ENCODE measurements around the gene RASSF1.
A peak's percentile ranks its signal among the peaks of the same experiment; 100 is the strongest.

RASSF1 gene

DNA sequence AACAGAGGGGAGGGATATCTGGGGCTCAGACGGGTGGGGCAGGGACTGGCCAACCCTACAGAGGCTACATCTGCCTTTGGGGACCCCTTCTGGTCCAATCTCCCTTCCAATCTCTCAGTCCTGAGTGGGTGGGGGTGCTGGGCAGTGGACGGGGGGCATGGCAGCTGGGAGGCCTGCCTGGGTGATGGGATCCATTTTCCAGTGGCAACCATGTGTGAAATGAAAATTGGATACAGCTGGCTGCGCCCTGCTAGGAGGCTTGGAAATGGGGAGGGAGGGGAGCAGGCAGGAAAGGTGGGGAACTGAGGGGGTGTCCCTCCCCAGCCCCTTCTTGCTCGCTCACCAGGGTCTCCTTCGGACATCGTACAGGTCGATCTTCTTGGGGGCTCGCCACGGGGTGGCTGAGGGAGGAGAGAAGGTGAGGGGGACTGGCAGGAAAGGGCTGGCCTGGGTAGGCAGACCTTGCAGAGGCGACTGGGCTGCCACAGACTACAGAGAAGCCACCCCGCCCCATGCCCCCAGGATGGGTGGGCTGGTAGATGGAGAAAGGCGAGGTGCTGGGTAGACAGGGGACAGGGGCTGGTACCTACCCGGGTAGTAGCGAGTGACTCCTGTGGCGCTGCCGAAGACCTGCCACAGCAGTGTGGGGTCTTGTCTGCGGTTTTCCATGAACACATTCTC is 39.9 kb upstream of the RASSF1 start:
- Histone ChIP-seq H3K9me3 (replicated peaks in 1 of 11) (no peaks in the 10 kb centered on the region), H3K4me1 (peaks cover 0 to 28% (median 19%) of the 10 kb centered on the region in 10 experiments; a peak in 15 of 20 replicates), H3K9ac (no peak overlapping the region), H3K4me2 (peak overlapping the region in 5 of 11 experiments; percentile 15 to 56 (median 31); a peak in 7 of 22 replicates), H3K36me3 (no peaks in the 10 kb centered on the region), H4K20me1 (no peaks in the 10 kb centered on the region; a peak in 1 of 22 replicates), H3K4me3 (no peak overlapping the region), H3K27me3 (no peaks in the 10 kb centered on the region), H3K27ac (no peak overlapping the region)
- TF ChIP-seq Cebpa-rat (IDR thresholded peaks at IDR 0.05), result no peak

DNA sequence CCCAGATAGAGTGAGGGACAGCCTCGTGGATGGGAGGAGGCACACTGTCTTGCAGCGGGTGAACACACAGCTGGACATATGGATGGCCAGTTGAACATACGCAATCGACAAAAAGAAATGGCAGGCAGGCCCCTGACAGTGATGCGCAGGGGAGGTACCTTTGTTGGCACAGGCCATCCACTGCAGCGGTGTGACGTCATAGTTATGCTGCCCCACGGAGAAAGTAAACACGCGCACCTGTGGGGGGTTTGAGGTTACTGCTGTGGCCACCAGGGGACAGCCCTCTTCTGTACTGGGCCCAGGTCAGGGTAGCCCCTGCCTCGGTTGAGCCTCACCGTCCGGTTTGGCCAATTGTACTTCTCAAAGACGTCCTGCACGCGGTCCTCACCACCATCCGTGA is 38.1 kb upstream of the RASSF1 start:
- Histone ChIP-seq H3K4me3 (no peak overlapping the region), H3K4me2 (no peak overlapping the region), H3K27ac (no peak overlapping the region), H3K4me1 (peaks cover 0 to 35% (median 31%) of the 10 kb centered on the region in 10 experiments; a peak in 16 of 20 replicates), H3K36me3 (no peaks in the 10 kb centered on the region), H4K20me1 (no peaks in the 10 kb centered on the region; a peak in 1 of 22 replicates), H3K9me3 (replicated peaks in 1 of 11) (no peaks in the 10 kb centered on the region), H3K27me3 (no peaks in the 10 kb centered on the region), H3K9ac (no peak overlapping the region)
- TF ChIP-seq Cebpa-rat (IDR thresholded peaks at IDR 0.05), result no peak

DNA sequence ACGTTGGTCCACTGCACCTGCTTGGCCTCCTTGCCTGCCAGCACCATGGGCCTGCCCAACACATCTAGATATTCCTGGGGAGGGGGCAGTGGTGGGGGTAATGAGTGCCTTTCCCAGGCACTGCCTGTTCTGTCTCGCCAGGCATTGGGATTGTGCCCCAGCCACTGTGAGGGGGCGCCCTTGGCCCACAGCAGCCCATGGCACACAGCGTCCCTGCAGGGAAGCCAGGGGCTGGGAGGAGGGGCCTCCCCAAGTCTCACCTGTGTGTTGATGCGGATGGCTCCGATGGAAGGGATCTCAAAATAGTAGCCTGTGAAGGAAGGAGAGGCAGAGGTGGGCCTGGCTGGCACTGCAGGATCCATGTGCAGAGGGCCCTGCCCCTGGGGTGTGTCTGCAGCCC is 37.4 kb upstream of the RASSF1 start:
- no peaks in the 10 kb centered on the region for H3K9me3 ChIP-seq (replicated peaks in 1 of 11)
- no peaks in the 10 kb centered on the region for H4K20me1 ChIP-seq
- H3K9ac ChIP-seq, result no peak overlapping the region
- no peak overlapping the region for H3K4me2 ChIP-seq
- H3K36me3 ChIP-seq, result no peaks in the 10 kb centered on the region
- peaks cover 0 to 38% (median 33%) of the 10 kb centered on the region in 10 experiments; a peak in 16 of 20 replicates for H3K4me1 ChIP-seq
- no peak overlapping the region for H3K4me3 ChIP-seq
- H3K27me3 ChIP-seq, result no peaks in the 10 kb centered on the region
- H3K27ac ChIP-seq, result no peak overlapping the region
- no peak for TF ChIP-seq Cebpa-rat (IDR thresholded peaks at IDR 0.05)

DNA sequence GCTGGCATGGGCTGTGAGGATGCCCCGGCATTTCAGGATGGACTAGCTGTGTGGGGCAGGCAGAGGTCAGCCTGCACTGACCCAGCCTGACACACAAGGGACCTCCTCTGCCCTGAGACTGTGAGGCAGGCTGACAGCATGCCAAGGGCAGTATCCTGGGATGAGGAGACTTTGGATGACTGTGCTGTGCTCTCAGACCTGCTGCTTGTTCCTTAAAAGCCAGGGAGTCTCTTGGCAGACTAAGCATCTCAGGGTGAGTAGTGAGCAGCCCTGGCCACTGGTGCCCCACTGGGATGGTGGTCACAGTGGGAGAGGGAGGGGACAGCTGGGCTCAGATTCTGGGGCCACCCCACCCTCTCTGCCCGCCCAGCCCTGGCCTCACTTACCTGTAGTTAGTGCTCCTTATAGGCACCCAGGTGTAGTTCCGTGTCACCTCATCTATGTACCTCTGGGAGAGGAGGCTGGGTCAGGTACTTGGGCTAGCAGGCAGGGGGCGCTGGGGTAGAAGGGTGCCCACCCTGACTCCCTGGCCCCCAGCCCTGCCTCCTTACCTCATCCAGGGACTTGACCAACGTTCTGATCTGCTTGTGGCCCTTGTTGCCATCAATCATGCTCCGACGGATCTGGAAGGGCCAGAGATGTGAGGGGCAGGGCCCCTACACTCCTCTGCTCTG is 34.8 kb upstream of the RASSF1 start:
- Histone ChIP-seq H3K9me3 (replicated peaks in 1 of 11) (no peaks in the 10 kb centered on the region), H3K4me1 (peaks cover 0 to 39% (median 32%) of the 10 kb centered on the region in 10 experiments; a peak in 16 of 20 replicates)

DNA sequence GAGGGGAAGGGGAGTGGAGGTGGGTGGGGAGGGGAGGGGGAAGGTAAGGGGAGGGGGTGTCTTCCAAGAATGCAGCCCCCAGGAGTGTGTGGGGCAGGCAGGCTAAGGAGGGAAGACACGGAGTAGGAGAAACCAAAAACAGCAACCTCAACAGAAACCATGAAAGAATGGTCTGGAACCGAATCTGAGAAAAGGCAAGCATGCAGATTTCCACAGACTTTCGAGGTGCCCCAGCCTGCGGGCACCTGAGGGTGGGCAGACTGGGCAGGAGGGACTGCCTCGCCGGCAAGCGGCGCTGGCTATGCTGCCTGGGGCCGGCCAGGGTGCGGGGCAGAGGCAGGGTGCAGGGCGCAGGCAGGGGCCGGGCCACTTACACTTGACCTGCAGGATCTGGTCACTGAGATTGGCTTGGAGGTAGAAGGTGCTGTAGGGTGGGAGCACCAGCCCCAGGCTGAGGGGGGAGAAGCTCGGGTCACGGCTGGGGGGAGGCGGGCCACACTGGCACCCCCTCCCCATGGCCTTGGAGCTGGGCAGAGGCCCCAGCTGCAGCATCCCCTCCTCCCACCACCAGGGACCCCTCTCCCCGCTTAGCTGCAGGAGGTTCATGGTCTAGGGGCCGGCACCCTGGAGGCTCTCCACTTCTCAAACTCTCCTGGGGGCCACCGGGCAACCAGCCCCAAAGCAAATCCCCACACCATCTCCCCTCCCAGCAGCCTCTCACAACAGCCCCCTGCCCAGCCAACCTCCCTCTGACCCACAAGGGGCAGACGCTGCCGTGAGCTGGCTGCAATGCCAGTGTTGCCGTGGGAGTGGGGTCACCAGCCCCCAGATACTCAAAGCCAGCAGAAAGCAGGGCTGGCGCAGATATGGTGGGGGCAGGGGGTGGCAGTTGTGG is 34.0 kb upstream of the RASSF1 start:
- Histone ChIP-seq H3K27me3 (no peaks in the 10 kb centered on the region), H3K4me3 (no peak overlapping the region), H3K27ac (no peak overlapping the region), H3K9ac (peak overlapping the region in 1 of 11 experiments; percentile 41; a peak in 1 of 22 replicates), H4K20me1 (no peaks in the 10 kb centered on the region), H3K4me1 (peaks cover 0 to 40% (median 32%) of the 10 kb centered on the region in 10 experiments; a peak in 16 of 20 replicates), H3K4me2 (peak overlapping the region in 8 of 11 experiments; percentile 31 to 71 (median 49); a peak in 15 of 22 replicates), H3K9me3 (replicated peaks in 1 of 11) (no peaks in the 10 kb centered on the region), H3K36me3 (no peaks in the 10 kb centered on the region)
- no peak for TF ChIP-seq Cebpa-rat (IDR thresholded peaks at IDR 0.05)

More for the DNA sequence above, 34.8 kb upstream of the RASSF1 start:
- H3K27me3 ChIP-seq, result no peaks in the 10 kb centered on the region
- peak overlapping the region in 5 of 11 experiments; percentile 20 to 60 (median 43); a peak in 8 of 22 replicates for H3K27ac ChIP-seq
- no peak for TF ChIP-seq Cebpa-rat (IDR thresholded peaks at IDR 0.05)
- no peaks in the 10 kb centered on the region for H3K36me3 ChIP-seq
- H3K9ac ChIP-seq, result no peak overlapping the region
- no peak overlapping the region for H3K4me3 ChIP-seq
- peak overlapping the region in 9 of 11 experiments; percentile 19 to 71 (median 38); a peak in 11 of 22 replicates for H3K4me2 ChIP-seq
- H4K20me1 ChIP-seq, result no peaks in the 10 kb centered on the region

DNA sequence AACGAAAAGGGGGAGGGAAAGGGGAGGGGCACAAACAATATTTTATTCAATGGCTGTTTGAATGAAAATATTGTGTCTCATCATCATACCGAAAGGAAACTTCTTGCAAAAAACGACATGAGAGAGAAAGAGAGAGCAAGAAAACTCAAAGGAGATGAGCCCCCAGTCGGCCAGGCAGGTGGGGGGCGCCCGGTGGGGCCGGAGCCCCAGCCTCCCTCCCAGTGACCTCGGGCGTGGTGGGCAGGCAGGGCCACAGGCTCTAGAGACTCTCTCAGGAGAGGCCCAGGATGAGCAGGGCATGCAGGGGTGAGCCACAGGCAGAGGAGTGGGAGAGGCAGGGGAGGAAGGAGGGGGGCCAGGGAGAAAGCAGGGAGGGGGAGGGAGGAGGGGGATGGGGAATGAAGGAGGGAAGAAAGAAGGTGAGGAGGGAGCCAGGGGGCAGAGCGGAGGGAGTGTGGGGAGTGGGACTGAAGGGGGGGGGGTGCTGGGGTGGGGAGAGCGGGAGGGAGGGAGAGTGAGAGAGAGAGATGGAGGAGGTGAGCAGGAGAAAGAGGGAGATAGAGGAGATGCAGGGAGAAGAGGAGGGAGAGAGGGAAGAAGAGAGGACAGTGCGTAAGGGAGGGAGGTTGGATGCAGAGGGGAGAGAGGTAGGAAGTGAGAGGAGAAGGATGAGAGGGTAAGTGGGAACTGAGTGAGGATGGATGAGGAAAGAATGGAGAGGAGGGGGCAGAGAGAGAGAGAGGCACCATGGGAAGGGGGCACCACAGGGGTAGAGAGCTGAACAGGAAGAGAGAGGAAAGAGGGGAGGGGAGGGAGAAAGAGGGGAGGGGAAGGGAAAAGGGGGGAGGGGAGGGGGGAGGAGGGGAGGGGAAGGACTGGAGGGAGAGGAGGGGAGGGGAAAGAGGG is 32.8 kb upstream of the RASSF1 start:
- Histone ChIP-seq H3K27ac (no peak overlapping the region), H3K4me2 (peak overlapping the region in 2 of 11 experiments; percentile 17 to 32; a peak in 1 of 22 replicates), H3K27me3 (no peaks in the 10 kb centered on the region), H3K9ac (no peak overlapping the region), H4K20me1 (no peaks in the 10 kb centered on the region), H3K9me3 (replicated peaks in 1 of 11) (no peaks in the 10 kb centered on the region), H3K4me3 (no peak overlapping the region), H3K36me3 (no peaks in the 10 kb centered on the region), H3K4me1 (peaks cover 0 to 45% (median 38%) of the 10 kb centered on the region in 10 experiments; a peak in 16 of 20 replicates)
- TF ChIP-seq Cebpa-rat (IDR thresholded peaks at IDR 0.05), result no peak

DNA sequence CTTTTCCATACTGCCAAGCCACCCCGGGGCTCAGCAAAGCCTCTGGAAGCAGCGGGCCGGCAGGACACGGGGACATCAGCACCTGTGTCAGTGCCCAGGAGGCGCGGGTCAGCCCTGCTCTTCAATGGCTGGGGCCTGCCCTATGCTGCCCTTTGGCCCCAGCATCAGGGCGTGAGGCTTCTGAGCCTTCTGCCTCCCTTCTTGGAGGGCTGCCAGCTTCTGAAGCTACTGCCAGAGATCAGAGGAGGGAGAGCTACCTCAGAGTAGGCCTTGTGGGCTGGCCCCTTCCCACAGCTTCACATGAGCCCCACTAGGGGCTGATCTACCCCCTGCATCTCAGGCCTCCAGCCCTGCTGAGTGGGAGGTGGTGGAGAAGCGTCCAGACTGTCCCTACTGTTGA is 31.7 kb upstream of the RASSF1 start:
- Histone ChIP-seq H3K27me3 (no peaks in the 10 kb centered on the region), H3K9ac (peak overlapping the region in 4 of 11 experiments; percentile 17 to 49 (median 30); a peak in 4 of 22 replicates), H3K36me3 (no peaks in the 10 kb centered on the region), H3K27ac (peak overlapping the region in 4 of 11 experiments; percentile 2 to 32 (median 18); a peak in 3 of 22 replicates), H3K9me3 (replicated peaks in 1 of 11) (no peaks in the 10 kb centered on the region), H3K4me3 (no peak overlapping the region), H4K20me1 (no peaks in the 10 kb centered on the region), H3K4me1 (peaks cover 0 to 50% (median 40%) of the 10 kb centered on the region in 10 experiments; a peak in 16 of 20 replicates), H3K4me2 (peak overlapping the region in 8 of 11 experiments; percentile 7 to 50 (median 30); a peak in 10 of 22 replicates)
- TF ChIP-seq Cebpa-rat (IDR thresholded peaks at IDR 0.05), result no peak

DNA sequence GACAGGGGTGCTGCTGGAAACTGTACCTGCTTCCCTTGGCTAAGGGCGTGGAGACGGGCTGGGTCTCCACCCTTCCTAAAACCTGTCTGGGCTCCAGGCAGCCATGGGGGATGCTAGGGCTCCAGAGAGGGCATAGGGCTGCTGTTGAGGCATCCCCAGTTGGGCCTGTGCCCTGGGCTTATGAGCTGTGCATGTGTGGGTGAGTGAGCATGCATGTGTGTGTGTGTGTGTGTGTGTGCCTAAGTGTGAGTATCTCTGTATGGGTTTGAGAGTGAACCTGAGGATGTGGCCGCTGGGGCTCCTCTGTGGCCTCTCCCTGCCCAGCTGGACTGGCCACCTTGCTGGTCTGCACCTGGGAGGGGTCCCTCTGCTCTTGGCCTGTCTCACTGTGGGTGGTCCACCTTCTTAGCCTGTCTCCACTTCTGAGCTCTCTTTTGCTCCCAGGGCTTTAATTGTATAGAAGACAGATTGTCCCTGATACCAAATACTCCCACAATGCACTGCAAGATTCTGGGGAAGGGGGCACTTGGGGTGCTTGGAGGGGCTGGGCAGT is 30.6 kb upstream of the RASSF1 start:
- peaks cover 0 to 56% (median 42%) of the 10 kb centered on the region in 10 experiments; a peak in 16 of 20 replicates for H3K4me1 ChIP-seq
- H3K27ac ChIP-seq, result no peak overlapping the region

More for the DNA sequence above, 30.6 kb upstream of the RASSF1 start:
- TF ChIP-seq Cebpa-rat (IDR thresholded peaks at IDR 0.05), result no peak
- H3K4me3 ChIP-seq, result no peak overlapping the region
- H3K4me2 ChIP-seq, result no peak overlapping the region
- no peaks in the 10 kb centered on the region for H3K27me3 ChIP-seq
- H3K9me3 ChIP-seq (replicated peaks in 1 of 11), result no peaks in the 10 kb centered on the region
- no peaks in the 10 kb centered on the region for H4K20me1 ChIP-seq
- H3K9ac ChIP-seq, result no peak overlapping the region
- H3K36me3 ChIP-seq, result no peaks in the 10 kb centered on the region

All from BLaER1 treated with 17β-estradiol and CSF1 and Interleukin-3, amounts not matched to agents 10 nM and 100 nM (cell line).